ENCODE data around the gene SOCS7.
"Not testable (repeated sequence)": the region's sequence is repeated elsewhere in the genome, so short reads cannot be mapped to it uniquely, and the experiment has no call there.

Gene SOCS7

GRCh38 chr17:38421871-38422827, 70.5 kb downstream of the SOCS7 start:
- DNase-seq: no peak

- DNase-seq: no peak
These were observed 72.8 kb downstream of the SOCS7 start for GRCh38 chr17:38424297-38424972.

- DNase-seq: no peak
These were observed 73.4 kb downstream of the SOCS7 start for GRCh38 chr17:38425031-38425430.

- DNase-seq: no peak
These were observed 74.1 kb downstream of the SOCS7 start for GRCh38 chr17:38425744-38426143.

- no peak for DNase-seq
These were observed 74.8 kb downstream of the SOCS7 start for GRCh38 chr17:38426441-38426840.

GRCh38 chr17:38427160-38427949, 75.7 kb downstream of the SOCS7 start:
- DNase-seq: no peak

GRCh38 chr17:38428112-38428642, 76.5 kb downstream of the SOCS7 start, which contains the start of gene ARHGAP23:
TSS of gene ARHGAP23 (plus strand) at chr17:38428464. CDS start at chr17:38428486, 22 bp downstream.
- no peak for DNase-seq

- DNase-seq: no peak
These were observed 77.2 kb downstream of the SOCS7 start for GRCh38 chr17:38428643-38429371.

GRCh38 chr17:38429476-38430100, 77.9 kb downstream of the SOCS7 start:
- DNase-seq: no peak

GRCh38 chr17:38430316-38430715, 78.7 kb downstream of the SOCS7 start:
- DNase-seq: no peak

- DNase-seq: no peak
These were observed 79.2 kb downstream of the SOCS7 start for GRCh38 chr17:38430822-38431221.

GRCh38 chr17:38431346-38432145, 79.9 kb downstream of the SOCS7 start:
- DNase-seq: no peak

GRCh38 chr17:38434178-38434665, 82.6 kb downstream of the SOCS7 start:
- no peak for DNase-seq

GRCh38 chr17:38435795-38436194, 84.2 kb downstream of the SOCS7 start:
- DNase-seq: no peak

- no peak for DNase-seq
These were observed 84.7 kb downstream of the SOCS7 start for GRCh38 chr17:38436386-38436785.

- not testable (repeated sequence) for DNase-seq
These were observed 85.7 kb downstream of the SOCS7 start for GRCh38 chr17:38437313-38437712.

- DNase-seq: no peak
These were observed 87.8 kb downstream of the SOCS7 start for GRCh38 chr17:38439436-38439835.

- no peak for DNase-seq
These were observed 89.2 kb downstream of the SOCS7 start for GRCh38 chr17:38440614-38441397.

GRCh38 chr17:38441429-38442061, 89.9 kb downstream of the SOCS7 start:
- no peak for DNase-seq
